Left renal cortex interstitium (tissue), 4 donors: ENCODE data around the gene PRR33. TPM values are rescaled to one million over a fixed set of nuclear protein-coding genes. Genes with fewer than 3 reads are reported as not detected.

ENCODE experiments used
- DNase-seq, 4 donors: peaks; one replicate each; pipeline ENCODE4 v3.0.0-alpha.2; 2013; ENCODE audit warnings: low read depth in 4 of 4, low spot score in 2 of 4, missing footprints in 1 of 4
- polyA plus RNA-seq, 4 donors: library from polyadenylated mRNA; unstranded; fragments of 120-200 nt; gene quantifications; one replicate each; pipeline ENCODE4 v1.2.1, GENCODE V29; 2013; ENCODE audit not compliant: insufficient read length in 4 of 4

The PRR33 gene
- polyA plus RNA-seq, 4 donors: 0.04 to 0.27 (median 0.19) TPM

DNA sequence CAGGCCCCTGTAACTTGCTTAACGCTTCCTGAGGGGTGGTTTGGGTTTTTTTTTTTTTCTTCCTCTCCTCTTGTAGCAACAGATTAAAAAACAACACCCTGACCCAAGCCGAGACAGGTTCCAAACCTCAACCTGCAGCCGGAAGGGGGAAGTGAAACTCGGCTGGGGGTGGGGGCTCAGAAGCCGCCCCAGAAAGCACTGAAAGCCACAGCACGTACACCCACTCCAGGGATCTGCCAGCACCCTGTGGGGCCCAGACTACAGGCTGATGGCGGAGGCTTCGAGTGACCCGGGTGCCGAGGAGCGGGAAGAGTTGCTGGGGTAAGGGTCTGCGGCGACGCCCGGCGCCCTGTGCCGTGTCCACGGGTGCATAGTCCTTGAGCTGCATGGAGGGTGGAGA lies 38.8 kb downstream of the PRR33 start, which contains the start of gene LSP1:
LSP1 (plus strand) TSS at position 208 of the 400 bp plus-strand sequence; CDS start at position 269, 61 bp downstream.
- no peak for DNase-seq

DNA sequence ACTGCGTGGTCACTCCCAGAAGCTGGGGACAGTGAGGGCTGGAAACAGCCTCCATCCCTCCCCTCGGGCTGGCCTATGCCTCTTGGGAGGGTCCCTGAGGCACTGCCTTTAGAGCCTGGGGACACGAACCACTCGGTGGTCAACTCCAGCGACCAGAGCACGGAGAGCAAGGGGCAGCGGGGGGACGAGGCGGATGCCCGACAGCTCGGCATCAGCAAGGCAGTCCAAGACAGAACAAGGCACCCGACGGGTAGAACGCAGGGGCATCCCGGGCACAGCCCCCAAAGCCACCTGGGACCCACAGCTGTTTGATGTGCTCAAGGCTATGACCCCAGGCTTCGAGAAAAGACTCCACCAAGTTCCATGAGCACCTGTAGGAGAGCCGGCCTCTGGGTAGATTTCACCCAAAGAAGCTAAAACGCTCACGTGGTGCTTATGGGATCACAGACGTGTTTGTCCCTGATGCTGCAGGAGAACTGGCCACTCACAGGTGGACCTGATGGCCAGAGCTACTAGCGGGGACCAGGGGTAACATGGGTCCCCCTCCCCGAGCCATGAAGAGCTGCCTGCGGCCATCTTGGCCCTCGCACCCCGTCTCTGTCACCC lies 39.3 kb downstream of the PRR33 start:
- no peak for DNase-seq

GRCh38 chr11:1851468-1852180 lies 40.1 kb downstream of the PRR33 start:
- DNase-seq: no peak

DNA sequence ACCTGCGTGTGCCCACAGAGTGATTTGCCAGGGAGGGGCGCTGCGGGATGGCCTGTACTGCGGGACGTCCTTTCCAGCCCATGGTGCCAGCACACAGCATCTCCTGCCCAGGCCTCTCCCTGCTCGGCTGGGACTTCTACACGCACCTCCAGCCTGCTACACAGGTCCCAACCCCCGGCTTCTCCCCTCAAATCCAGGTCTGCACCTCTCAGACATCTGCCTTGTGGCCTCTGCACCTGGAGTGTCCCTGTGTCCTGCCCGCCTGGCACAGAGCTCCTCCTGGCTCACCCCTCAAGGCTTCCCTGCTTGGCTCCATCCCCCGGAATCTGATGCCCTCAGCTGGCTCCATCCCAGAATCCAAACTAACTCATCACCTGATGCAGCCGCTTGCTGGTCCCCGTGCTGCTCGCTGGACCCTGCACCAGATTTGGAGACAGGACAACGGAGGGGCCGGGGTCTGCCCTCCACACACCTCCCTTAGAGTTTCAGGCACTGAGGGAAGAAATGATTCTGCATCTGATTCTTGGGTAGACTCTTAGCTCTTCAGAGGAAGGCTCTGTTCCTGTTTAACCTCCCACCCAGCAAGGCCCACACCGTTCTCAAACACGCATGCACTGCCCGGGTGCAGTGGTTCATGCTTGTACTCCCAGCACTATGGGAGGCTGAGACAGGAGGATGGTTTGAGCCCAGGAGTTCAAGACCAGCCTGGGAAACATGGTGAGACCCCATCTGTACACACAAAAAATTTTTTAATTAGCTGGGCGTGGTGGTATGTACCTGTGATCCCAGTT lies 42.9 kb downstream of the PRR33 start:
- DNase-seq: no peak

- no peak for DNase-seq
These were observed 43.6 kb downstream of the PRR33 start for GRCh38 chr11:1847926-1848639.

GRCh38 chr11:1847006-1847735 lies 44.5 kb downstream of the PRR33 start:
- no peak for DNase-seq

DNA sequence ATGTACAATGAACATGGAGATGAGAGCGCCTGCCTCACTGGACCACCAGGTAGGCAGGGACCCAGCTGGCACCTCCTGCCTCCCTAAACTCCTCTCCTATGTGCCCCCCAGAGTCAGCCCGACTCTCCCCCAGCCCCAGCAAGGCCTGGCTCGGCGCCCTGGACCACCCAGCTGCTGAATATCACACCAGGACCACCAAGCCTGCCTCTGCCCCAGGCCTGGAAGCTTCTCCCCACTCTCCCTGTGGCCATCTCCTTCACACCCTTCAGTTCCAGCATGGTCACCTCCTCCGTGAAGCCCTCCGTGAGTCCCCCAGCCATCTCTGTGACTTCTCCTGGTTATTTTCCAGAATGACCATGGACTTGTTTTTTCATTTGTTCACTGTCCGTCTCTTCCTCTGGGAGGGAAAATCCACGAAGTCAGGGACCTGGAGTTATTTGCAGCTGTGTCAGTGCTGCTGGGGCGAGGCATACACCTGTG lies 45.2 kb downstream of the PRR33 start:
- no peak for DNase-seq

DNA sequence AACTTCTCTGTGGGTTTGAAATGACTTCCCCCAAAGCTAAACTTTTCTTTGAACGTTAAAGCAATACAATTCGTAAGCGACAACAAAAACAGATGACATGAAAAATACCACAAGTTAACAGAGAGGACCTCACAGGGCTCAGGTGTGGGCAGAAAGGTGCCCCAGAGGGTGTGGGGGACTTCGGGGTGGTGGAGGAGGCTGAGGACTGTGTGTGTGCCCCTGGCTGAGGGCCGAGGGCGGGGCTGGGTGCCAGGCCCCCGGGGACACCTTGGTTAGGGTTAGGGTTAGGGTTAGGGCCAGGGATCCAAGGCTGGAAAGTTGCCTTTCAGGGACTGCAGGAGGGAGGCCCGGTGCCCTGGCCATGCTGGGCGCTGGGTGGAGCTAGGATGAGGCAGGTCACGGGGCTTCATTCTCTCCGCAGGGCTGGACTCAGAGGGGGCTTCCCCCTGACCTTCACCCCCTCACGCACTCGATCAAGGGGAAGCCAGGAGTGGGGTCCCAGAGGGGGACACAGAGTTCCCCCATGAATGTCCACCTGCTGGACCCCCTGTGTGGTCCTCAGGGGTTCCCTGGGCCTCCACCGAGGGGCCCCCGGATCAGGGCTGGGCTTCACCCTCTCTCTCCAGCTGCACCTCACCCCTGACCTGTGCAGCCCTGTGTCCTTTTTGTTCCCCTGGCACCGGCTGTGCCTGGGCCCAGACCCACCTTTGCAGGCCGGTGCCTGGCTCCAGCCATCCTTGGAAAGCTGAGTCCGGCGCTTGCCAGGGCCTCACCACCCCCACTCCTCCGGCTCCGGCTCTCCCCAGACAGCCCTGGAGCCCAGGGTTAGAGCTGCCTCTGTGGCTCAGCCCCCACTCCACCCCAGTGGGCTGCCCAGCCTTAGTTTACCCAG lies 45.9 kb downstream of the PRR33 start:
- DNase-seq: no peak

- DNase-seq: no peak
These were observed 46.6 kb downstream of the PRR33 start for GRCh38 chr11:1845095-1845429.

GRCh38 chr11:1844221-1845094 lies 47.2 kb downstream of the PRR33 start:
- DNase-seq: no peak

GRCh38 chr11:1843796-1844195 lies 47.9 kb downstream of the PRR33 start:
- no peak for DNase-seq

- DNase-seq: no peak
These were observed 48.6 kb downstream of the PRR33 start for GRCh38 chr11:1843098-1843473.

- no peak for DNase-seq
These were observed 49.3 kb downstream of the PRR33 start for GRCh38 chr11:1842149-1843097.

DNA sequence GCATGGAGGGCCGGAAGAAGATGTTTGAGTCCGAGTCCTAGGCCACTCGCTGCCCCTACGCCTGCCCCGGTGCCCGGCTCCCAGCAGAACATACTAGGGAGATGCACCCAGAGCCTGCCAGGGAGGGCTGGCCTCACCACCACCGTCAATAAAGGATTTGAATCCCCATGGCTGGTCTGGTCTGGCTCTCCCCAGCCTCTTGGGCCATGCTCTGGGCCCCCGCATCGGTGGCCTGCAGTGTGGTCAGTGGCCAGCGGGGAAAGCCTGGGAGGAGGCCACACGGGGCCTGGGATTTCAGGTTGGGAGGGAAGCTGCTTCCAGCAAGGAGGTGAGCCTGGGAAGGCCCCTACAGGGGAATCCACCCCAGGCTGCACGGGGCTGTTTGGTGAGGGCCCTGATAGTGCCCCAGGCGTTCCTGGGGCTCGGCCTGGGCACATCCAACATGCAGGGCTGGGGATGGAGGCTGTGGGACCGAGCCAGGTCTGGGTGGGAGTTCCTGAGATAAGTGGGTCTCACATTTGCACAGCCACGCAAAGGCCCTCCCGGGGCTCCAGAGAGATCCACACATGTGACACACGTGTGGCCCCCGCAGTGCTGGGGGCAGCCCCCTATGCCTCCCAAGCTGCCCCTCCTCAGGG lies 50.1 kb downstream of the PRR33 start:
- no peak for DNase-seq

DNA sequence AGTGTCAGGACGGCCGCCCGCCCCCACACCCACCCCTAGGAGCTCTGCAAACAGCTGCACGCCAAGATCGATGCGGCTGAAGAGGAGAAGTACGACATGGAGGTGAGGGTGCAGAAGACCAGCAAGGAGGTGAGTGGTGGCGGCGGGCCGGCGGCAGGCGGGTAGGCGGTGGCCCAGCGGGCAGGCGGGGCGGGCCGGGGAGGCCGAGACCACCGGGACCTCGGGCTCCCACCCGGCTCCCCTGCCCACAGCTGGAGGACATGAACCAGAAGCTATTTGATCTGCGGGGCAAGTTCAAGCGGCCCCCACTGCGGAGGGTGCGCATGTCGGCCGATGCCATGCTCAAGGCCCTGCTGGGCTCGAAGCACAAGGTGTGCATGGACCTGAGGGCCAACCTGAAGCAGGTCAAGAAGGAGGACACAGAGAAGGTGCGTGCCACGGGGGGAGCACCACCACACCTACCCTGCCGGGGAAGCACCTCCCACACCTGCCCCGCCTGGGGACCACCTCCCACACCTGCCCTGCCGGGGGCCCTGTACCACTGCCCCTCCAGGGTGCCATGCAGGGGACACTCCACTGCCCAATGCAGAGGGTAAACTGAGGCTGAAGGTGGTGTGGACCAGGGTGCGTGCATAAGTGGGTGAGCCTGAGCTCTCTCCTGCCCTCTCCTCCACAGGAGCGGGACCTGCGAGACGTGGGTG lies 50.8 kb downstream of the PRR33 start:
- DNase-seq: no peak
